Cardiac fibroblast (primary cell): ENCODE data around the gene NFIX.
A peak's percentile ranks its signal among the peaks of the same experiment; 100 is the strongest.

Source experiments
- DNase-seq, 2 donors: peaks; one replicate each; pipeline versions ENCODE4 v3.0.0 to v3.0.0-alpha.2; 2010; ENCODE audit warnings: low read depth in 2 of 2
- H3K4me3 ChIP-seq, 2 donors: replicated peaks in 1 of 2; 1 replicate in 1 of 2; 2 replicates in 1 of 2; pipeline ENCODE4 v1.5.1; 2011; ENCODE audit warnings: low read depth in 2 of 2, low read length in 2 of 2, mild to moderate bottlenecking in 2 of 2, moderate library complexity in 1 of 2
- TF ChIP-seq, protein P1 (sequence below): IDR thresholded peaks from one replicate; pipeline ENCODE4 v1.5.1; 2011; ENCODE audit warnings: low read depth, mild to moderate bottlenecking, low read length, inconsistent platforms

NFIX gene

DNA sequence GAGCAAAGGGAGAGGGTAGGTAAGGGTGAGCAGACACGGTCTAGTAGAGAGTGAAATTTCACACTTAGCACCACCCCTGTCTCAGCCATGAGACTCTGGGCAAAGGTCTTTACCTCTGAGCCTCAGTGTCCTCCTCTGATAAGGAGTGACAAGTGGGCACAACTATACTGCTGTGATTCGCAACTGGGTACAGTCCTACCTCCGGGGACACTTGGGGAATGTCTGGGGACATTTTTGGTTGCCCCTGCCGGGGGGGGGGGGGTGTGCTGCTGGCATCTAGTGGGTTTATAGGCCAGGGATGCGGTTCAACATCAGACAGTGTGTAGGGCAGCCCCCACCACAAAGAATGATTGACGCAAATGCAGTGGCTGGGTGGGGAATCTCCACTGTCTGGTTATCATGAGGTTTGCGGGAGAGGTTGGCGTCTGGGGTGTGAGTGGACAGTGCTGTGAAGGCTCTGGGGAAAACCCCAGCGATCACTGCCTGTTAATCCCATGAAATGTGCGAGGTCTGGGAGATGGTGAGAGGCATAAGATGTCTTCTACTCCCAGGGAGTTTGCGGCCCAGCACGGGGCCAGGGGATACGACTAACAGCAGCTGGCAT is 127.1 kb downstream of the NFIX start:
- H3K4me3 ChIP-seq, result no peak overlapping the region
- DNase-seq, result no peak
- TF ChIP-seq, protein P1, sequence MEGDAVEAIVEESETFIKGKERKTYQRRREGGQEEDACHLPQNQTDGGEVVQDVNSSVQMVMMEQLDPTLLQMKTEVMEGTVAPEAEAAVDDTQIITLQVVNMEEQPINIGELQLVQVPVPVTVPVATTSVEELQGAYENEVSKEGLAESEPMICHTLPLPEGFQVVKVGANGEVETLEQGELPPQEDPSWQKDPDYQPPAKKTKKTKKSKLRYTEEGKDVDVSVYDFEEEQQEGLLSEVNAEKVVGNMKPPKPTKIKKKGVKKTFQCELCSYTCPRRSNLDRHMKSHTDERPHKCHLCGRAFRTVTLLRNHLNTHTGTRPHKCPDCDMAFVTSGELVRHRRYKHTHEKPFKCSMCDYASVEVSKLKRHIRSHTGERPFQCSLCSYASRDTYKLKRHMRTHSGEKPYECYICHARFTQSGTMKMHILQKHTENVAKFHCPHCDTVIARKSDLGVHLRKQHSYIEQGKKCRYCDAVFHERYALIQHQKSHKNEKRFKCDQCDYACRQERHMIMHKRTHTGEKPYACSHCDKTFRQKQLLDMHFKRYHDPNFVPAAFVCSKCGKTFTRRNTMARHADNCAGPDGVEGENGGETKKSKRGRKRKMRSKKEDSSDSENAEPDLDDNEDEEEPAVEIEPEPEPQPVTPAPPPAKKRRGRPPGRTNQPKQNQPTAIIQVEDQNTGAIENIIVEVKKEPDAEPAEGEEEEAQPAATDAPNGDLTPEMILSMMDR, result no peak

DNA sequence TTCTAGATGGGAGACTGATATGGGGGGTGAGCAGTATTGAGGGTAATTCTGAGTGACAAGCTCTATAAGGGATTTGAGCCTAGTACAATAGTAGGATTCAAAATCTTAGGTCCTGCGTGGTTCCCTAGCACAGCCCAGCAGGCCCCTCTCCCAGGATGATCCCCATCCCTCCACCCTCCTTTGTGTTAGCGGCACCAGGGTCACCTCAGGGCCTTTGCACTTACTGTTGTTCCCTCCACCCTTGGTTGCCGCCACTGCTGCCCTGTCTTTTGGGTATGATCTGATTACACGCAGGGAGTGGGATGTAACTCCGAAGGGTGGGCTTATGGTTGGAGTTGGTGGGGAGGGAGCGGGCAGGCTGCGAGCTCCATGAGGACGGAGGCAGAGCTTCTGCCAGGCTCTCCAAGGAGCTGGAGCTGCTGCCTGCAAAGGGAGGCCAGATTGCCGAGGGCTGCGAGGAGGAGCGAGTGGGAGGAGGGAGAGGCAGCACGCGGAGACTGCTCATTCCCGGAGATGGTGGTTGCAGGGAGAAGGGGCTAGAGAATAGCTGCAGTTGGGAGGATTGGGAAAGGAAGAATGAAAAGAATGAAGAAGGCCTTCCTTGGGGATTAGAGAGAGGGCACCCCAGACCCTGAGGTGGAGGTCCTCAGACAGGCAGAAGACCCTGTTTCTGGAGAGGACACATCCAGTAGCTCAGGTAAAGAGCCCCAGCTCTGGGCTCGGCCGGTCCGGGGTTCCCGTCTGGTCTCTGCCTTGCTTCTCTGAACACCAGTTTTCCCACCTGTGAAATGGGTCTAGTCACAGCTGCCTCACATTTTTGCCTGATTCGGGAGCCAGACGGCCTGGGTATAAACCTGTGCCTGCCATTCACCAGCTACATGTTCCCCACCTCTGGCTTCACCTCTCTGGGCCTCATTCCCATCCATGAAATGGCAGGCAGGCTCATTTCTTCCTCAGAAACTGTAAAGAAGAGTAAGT is 128.0 kb downstream of the NFIX start:
- DNase-seq, result no peak
- TF ChIP-seq, protein P1, result no peak
- no peak overlapping the region for H3K4me3 ChIP-seq

DNA sequence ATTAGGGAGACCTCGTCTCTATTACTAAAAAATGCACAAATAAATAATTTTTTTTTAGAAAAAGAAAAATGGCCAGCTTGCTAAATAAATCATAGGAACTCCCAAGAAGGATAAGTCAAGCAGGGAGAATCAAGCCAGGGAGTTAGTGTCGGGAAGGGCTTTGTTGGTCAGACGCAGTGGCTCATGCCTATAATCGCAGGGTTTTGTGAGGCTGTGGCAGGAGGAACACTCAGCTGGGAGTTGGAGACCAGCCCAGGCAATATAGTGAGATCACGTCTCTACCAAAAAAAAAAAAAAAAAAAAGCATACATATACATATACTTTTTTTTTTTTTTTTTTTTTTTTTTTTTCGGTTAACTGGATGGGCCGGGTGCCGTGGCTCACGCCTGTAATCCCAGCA is 131.8 kb downstream of the NFIX start:
- peak in 1 of 2 donors; percentile 39 for DNase-seq
- TF ChIP-seq, protein P1, result no peak
- H3K4me3 ChIP-seq, result no peak overlapping the region

DNA sequence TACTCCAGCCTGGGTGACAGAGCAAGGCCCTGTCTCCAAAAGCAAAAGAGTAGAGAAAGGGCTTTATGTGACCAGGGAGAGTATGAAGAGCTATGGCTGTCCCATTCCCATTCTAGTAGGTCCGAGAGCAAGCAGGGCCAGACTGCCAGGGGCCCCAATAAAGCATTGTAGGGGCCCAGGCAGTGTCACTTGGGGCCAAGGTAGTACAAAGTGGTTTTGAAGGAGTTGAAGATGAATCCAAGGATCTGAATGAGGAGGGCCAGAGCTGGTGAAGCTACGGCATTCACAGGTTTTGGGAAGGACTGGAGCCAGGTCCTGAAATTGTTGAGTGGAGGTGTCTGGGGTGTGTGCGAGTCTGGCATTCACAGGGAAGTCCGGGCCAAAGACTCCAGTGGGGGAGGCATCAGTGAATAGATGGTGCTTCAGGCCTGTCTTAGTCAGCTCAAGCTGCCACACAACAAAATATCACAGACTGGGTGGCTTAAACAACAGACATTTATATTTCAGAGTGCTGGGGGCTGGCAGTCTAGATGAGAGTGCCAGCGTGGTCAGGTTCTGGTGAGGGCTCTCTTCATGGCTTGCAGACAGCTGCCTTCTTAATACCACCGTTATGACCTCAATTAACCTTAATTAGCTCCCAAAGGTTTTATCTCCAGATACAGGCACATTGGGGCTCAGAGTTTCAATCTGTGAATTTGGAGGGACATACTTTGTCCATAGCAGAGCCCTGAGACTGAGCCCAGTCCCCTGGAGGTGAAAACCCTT is 132.7 kb downstream of the NFIX start:
- TF ChIP-seq, protein P1, result no peak

DNA sequence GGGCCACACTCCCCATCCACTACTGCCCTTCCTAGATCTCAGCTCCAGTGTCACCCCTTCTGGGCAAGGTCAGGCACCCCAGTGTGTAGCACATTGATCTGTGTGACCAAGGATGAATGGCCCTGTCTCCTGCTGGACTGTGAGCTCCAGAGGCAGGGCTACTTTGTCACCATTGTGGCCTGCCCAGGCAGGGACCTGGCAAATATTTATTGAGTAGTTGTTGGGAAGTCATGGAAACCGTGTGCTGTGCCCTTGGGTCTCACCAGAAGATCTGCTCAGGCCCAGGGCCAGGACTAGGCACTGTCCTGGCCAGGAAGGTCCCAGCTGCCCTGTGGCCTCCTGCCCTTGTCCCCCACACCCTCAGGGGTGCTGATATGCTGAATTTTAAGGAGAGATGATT is 133.3 kb downstream of the NFIX start:
- no peak for DNase-seq
- TF ChIP-seq, protein P1, result no peak

More for the DNA sequence above, 132.7 kb downstream of the NFIX start:
- H3K4me3 ChIP-seq, result no peak overlapping the region
- no peak for DNase-seq

DNA sequence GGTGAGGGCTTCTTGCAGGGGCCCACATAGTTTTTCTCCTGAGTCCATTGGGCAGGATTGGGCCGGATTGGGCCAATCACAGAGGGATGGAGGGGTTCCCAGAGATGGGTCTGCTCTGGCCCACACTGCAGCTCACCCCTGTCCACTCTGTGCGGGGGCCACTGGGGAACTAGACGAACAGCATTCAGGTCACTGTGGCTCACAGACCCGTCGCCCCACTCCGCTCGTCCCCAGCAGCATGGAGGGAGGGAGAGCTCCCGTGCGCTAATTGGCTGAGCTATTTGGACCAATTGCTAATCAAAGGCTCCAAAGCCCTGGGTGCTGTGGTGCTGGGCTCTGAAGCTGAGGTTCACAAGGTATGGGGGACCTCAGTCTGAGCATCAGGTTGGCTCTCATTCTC is 134.1 kb downstream of the NFIX start:
- no peak for DNase-seq
- H3K4me3 ChIP-seq, result no peak overlapping the region
- TF ChIP-seq, protein P1, result no peak

More for the DNA sequence above, 133.3 kb downstream of the NFIX start:
- H3K4me3 ChIP-seq, result no peak overlapping the region
